ENCODE results near the gene EFCAB12.

Gene EFCAB12

GRCh38 chr3:129360705-129361460 is 67.6 kb downstream of the EFCAB12 start:
- in situ Hi-C loops (cut with MboI; ENCODE audit: low sequenced_read_pairs, unreplicated experiment) = no loop called here
- no peak for TF ChIP-seq CTCF (IDR thresholded peaks at IDR 0.05; ENCODE audit: borderline replicate concordance, control extremely low read depth, extremely low read depth, insufficient read depth, missing control alignments)
- no peak for DNase-seq (ENCODE audit: low spot score)

GRCh38 chr3:129360171-129360611 is 68.2 kb downstream of the EFCAB12 start:
- in situ Hi-C loops (cut with MboI; ENCODE audit: low sequenced_read_pairs, unreplicated experiment) = no loop called here
- no peak for DNase-seq (ENCODE audit: low spot score)
- TF ChIP-seq CTCF (IDR thresholded peaks at IDR 0.05; ENCODE audit: borderline replicate concordance, control extremely low read depth, extremely low read depth, insufficient read depth, missing control alignments) = no peak

- no peak for TF ChIP-seq CTCF (IDR thresholded peaks at IDR 0.05; ENCODE audit: borderline replicate concordance, control extremely low read depth, extremely low read depth, insufficient read depth, missing control alignments)
- in situ Hi-C loops (cut with MboI; ENCODE audit: low sequenced_read_pairs, unreplicated experiment) = no loop called here
- DNase-seq (ENCODE audit: low spot score) = no peak
Observed at GRCh38 chr3:129358772-129359371, 69.6 kb downstream of the EFCAB12 start.

- in situ Hi-C loops (cut with MboI; ENCODE audit: low sequenced_read_pairs, unreplicated experiment) = no loop called here
- DNase-seq (ENCODE audit: low spot score) = no peak
- TF ChIP-seq CTCF (IDR thresholded peaks at IDR 0.05; ENCODE audit: borderline replicate concordance, control extremely low read depth, extremely low read depth, insufficient read depth, missing control alignments) = no peak
Observed at GRCh38 chr3:129358177-129358771, 70.2 kb downstream of the EFCAB12 start.

GRCh38 chr3:129357616-129358015 is 70.8 kb downstream of the EFCAB12 start:
- in situ Hi-C loops (cut with MboI; ENCODE audit: low sequenced_read_pairs, unreplicated experiment) = no loop called here
- no peak for TF ChIP-seq CTCF (IDR thresholded peaks at IDR 0.05; ENCODE audit: borderline replicate concordance, control extremely low read depth, extremely low read depth, insufficient read depth, missing control alignments)
- no peak for DNase-seq (ENCODE audit: low spot score)

- no peak for TF ChIP-seq CTCF (IDR thresholded peaks at IDR 0.05; ENCODE audit: borderline replicate concordance, control extremely low read depth, extremely low read depth, insufficient read depth, missing control alignments)
- no peak for DNase-seq (ENCODE audit: low spot score)
- in situ Hi-C loops (cut with MboI; ENCODE audit: low sequenced_read_pairs, unreplicated experiment) = no loop called here
Observed at GRCh38 chr3:129356756-129357425, 71.5 kb downstream of the EFCAB12 start.

Measured in GM13976 (cell line).